Measurements from ENCODE around the gene CHD5.

Gene CHD5

GRCh38 chr1:6131561-6131960 lies 48.6 kb downstream of the CHD5 start:
- TF ChIP-seq CTCF (IDR thresholded peaks at IDR 0.05; ENCODE audit: insufficient read depth, missing control alignments): no peak
- FAIRE-seq (no peak), DNase-seq (ENCODE audit: insufficient read length, low spot score) (no peak)

- TF ChIP-seq CTCF (IDR thresholded peaks at IDR 0.05; ENCODE audit: insufficient read depth, missing control alignments): no peak
- no peak for DNase-seq (ENCODE audit: insufficient read length, low spot score)
- no peak for FAIRE-seq
These were observed 49.5 kb downstream of the CHD5 start for GRCh38 chr1:6130596-6130995.

DNA sequence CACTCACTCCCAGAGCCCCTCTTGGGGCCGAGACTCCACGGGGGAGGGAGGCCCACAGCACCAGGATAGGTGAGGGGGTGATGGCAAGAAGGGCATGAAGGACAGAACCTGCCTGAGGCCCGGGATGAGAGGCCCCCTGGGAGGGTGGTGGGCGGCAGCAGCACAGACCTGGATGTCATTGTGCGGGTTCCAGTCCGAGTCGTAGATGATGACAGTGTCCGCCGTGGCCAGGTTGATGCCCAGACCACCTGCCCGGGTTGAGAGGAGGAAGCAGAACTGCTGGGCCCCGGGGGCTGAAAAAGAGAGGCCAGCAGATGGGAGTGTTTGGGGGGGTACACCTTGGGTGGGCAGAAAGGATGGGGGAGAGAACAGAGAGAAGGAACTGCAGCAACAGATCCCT lies 50.1 kb downstream of the CHD5 start:
- no peak for DNase-seq (ENCODE audit: insufficient read length, low spot score)
- TF ChIP-seq CTCF (IDR thresholded peaks at IDR 0.05; ENCODE audit: insufficient read depth, missing control alignments): no peak
- no peak for FAIRE-seq

- no peak for DNase-seq (ENCODE audit: insufficient read length, low spot score)
- FAIRE-seq: no peak
- no peak for TF ChIP-seq CTCF (IDR thresholded peaks at IDR 0.05; ENCODE audit: insufficient read depth, missing control alignments)
These were observed 50.8 kb downstream of the CHD5 start for GRCh38 chr1:6129313-6129712.

DNA sequence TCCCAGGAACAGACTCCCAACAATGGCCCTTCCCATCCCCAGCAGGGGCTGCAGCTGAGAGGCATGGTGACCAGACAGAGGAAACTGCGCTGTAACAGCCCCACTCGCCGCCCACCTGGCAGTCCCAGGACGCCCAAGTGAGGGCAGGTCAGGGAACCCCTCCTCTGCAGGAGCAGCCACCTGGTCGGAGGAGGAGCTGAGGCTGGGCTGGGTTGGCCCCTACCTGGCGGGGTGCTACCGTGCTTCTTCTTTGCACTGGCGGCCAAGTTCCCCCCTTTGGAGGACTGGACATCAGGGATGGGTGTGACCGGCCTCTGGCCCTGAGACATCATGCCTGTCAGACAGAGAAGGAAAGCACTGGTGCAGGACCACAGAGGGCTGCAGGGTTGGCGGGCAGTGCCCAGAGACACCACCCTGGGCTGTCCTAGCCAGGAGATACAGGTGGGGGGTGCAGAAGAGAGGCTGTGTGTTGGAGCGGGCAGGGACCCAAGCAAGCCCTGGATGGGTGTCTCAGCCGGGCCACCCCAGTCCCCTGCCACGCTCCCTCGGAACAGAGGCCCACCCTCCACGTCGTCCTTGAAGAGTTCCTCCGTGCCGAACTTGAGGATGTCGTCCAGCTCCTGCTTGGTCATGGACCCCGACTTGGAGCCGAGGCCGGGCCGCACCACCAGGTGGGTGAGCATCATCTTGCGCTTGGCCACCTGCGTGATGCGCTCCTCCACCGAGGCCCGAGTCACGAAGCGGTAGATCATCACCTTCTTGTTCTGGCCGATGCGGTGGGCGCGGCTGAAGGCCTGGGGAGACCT lies 51.6 kb downstream of the CHD5 start:
- DNase-seq (ENCODE audit: insufficient read length, low spot score) (no peak), FAIRE-seq (no peak)
- TF ChIP-seq CTCF (IDR thresholded peaks at IDR 0.05; ENCODE audit: insufficient read depth, missing control alignments): no peak

- TF ChIP-seq CTCF (IDR thresholded peaks at IDR 0.05; ENCODE audit: insufficient read depth, missing control alignments): no peak
- DNase-seq (ENCODE audit: insufficient read length, low spot score) (no peak), FAIRE-seq (no peak)
These were observed 52.4 kb downstream of the CHD5 start for GRCh38 chr1:6127587-6128163.

GRCh38 chr1:6126521-6127067 lies 53.5 kb downstream of the CHD5 start:
- FAIRE-seq: no peak

More at GRCh38 chr1:6126521-6127067, 53.5 kb downstream of the CHD5 start:
- no peak for DNase-seq (ENCODE audit: insufficient read length, low spot score)
- no peak for TF ChIP-seq CTCF (IDR thresholded peaks at IDR 0.05; ENCODE audit: insufficient read depth, missing control alignments)

All from D721Med (cell line).